OCI-LY7 (cell line): ENCODE results near the gene ZNF581. TPM values are rescaled to one million over a fixed set of nuclear protein-coding genes. Genes with fewer than 3 reads are reported as not detected.

Experiments
- BruUV-seq: library from RNA; stranded (reverse); fragments of 400-500 nt; replicated peaks from 2 replicates; lab custom pipeline; 2021; lab: Mats Ljungman, UMichigan
- CTCF ChIA-PET: fragments of 300-600 bp; sonication (Branson Sonifier 250); formaldehyde crosslinking; loops from one replicate; lab custom pipeline; 2022; ENCODE audit warnings: antibody characterized with exemption; ENCODE audit not compliant: unreplicated experiment; lab: Charles Lee
- POLR2A ChIA-PET: fragments of 300-600 bp; sonication (Branson Sonifier 250); formaldehyde crosslinking; loops from one replicate; lab custom pipeline; 2022; ENCODE audit warnings: antibody characterized with exemption; lab: Charles Lee
- DNase-seq: peaks from one replicate; pipeline ENCODE4 v3.0.0-alpha.2; 2015; ENCODE audit warnings: low spot score
- H2AFZ ChIP-seq: fragments of 200-600 bp; sonication (generic), shearing (Covaris generic); 2 replicates; pipeline ENCODE4 v1.6.1; 2014; ENCODE audit warnings: mild to moderate bottlenecking, antibody characterized with exemption, low read length, moderate library complexity
- H3K27ac ChIP-seq: fragments of 200-600 bp; sonication (generic); 2 replicates; pipeline ENCODE4 v1.5.1; 2014; ENCODE audit warnings: mixed run types, low read depth, mild to moderate bottlenecking, moderate library complexity, low read length, inconsistent platforms; ENCODE audit not compliant: poor library complexity, severe bottlenecking
- H3K36me3 ChIP-seq: fragments of 200-600 bp; sonication (generic); 2 replicates; pipeline ENCODE4 v1.6.1; 2014; ENCODE audit warnings: mild to moderate bottlenecking, antibody characterized with exemption, low read length, moderate library complexity, mixed read lengths; ENCODE audit not compliant: insufficient read depth
- H3K4me1 ChIP-seq: fragments of 200-600 bp; sonication (generic); 2 replicates; pipeline ENCODE4 v1.5.1; 2014; ENCODE audit warnings: mild to moderate bottlenecking, low read length; ENCODE audit not compliant: insufficient read depth, poor library complexity, severe bottlenecking
- H3K4me2 ChIP-seq: fragments of 200-600 bp; sonication (generic); 2 replicates; pipeline ENCODE4 v1.6.1; 2014; ENCODE audit warnings: mild to moderate bottlenecking, low read length
- H3K4me3 ChIP-seq: fragments of 200-600 bp; sonication (generic); 2 replicates; pipeline ENCODE4 v1.5.1; 2014; ENCODE audit warnings: mild to moderate bottlenecking, low read depth, low read length; ENCODE audit not compliant: poor library complexity, severe bottlenecking
- H3K79me2 ChIP-seq: fragments of 200-600 bp; sonication (generic); 2 replicates; pipeline ENCODE4 v1.6.1; 2016; ENCODE audit warnings: low read depth, mild to moderate bottlenecking, low read length, moderate library complexity, mixed read lengths; ENCODE audit not compliant: insufficient read depth
- H3K9me2 ChIP-seq: fragments of 200-600 bp; sonication (generic); 2 replicates; pipeline ENCODE4 v1.6.1; 2016; ENCODE audit warnings: mild to moderate bottlenecking, low read length, mixed read lengths; ENCODE audit not compliant: insufficient read depth
- H3K9me3 ChIP-seq: fragments of 200-600 bp; sonication (generic); 2 replicates; pipeline ENCODE4 v1.6.1; 2014; ENCODE audit warnings: mild to moderate bottlenecking, mixed run types, low read length, mixed read lengths
- H4K20me1 ChIP-seq: fragments of 200-600 bp; sonication (generic); 2 replicates; pipeline ENCODE4 v1.6.1; 2014; ENCODE audit warnings: mild to moderate bottlenecking, antibody characterized with exemption, low read length, moderate library complexity, mixed read lengths; ENCODE audit not compliant: insufficient read depth
- EZH2phosphoT487 ChIP-seq: fragments of 200-600 bp; sonication (generic); IDR thresholded peaks from 2 replicates; pipeline ENCODE4 v1.6.1; 2018; ENCODE audit warnings: low read depth, borderline replicate concordance, mild to moderate bottlenecking, mixed run types, antibody characterized with exemption, low read length, moderate library complexity, mixed read lengths
- intact Hi-C: fragments of 100-400 bp; cut with micrococcal nuclease; formaldehyde crosslinking; loops from one replicate; pipeline ENCODE4 v1.10.0; 2022; ENCODE audit not compliant: unreplicated experiment
- total RNA-seq, 2 experiments: library from RNA; depleted of rRNA in 1 of 2; stranded (reverse); fragments of >200 nt in 1 of 2; shearing (Covaris generic) in 1 of 2; gene quantifications; 2 replicates each; pipeline ENCODE4 v1.2.3, GENCODE V29; 2014 to 2022
- TF ChIP-seq, protein P1 (sequence below): fragments of 200-600 bp; sonication (generic); conservative IDR thresholded peaks from 2 replicates; pipeline ENCODE4 v1.5.1; 2014; ENCODE audit warnings: mild to moderate bottlenecking, antibody characterized with exemption, low read length, moderate library complexity, mixed read lengths

ZNF581 gene
- total RNA-seq, 2 experiments from 2014 or later = 39.7 to 44.5 TPM

DNA sequence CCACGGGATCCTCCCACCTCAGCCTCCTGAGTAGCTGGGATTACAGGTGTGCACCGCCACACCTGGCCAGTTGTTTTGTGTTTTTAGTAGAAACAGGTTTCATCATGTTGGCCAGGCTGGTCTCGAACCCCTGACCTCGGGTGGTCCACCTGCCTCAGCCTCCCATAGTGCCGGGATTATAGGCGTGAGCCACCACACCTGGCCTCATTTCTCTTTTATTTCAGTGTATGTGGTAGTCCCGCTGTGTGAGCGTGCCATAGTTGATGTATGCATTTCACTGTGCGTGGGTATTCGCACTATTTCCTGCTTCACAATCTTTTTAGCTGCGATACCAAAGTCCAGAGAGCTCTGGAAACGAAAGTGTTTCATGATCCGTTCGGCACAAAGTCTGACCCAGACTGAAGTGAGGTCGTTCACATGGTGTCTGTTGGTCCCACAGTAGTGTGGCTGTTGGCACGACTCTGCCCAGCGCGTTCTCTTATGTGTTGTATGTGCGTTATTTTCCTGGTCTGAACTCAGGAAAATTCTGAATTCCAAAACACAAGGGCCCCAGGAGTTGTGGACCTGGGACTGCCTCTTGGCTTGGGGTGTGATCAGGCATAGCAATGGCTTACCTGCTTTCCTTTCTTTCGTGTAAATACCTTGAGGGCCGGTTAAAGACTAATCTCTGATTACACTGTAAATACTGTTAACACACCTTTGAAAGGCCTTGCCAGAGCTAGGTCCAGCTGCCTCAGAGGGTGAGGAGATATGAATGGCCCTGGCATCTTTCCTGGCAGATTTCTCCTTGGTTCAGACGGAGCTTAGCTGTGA is 40.2 kb downstream of the ZNF581 start:
- intact Hi-C loops = no loop called here
- H3K4me1 ChIP-seq = peaks cover 22% of the 10 kb centered on the region
- no peaks in the 10 kb centered on the region for H3K9me2 ChIP-seq
- H3K36me3 ChIP-seq = peaks cover 96% of the 10 kb centered on the region
- H3K4me2 ChIP-seq = no peak overlapping the region
- no peak overlapping the region for H3K27ac ChIP-seq
- TF ChIP-seq EZH2phosphoT487 = no peak
- TF ChIP-seq, protein P1, sequence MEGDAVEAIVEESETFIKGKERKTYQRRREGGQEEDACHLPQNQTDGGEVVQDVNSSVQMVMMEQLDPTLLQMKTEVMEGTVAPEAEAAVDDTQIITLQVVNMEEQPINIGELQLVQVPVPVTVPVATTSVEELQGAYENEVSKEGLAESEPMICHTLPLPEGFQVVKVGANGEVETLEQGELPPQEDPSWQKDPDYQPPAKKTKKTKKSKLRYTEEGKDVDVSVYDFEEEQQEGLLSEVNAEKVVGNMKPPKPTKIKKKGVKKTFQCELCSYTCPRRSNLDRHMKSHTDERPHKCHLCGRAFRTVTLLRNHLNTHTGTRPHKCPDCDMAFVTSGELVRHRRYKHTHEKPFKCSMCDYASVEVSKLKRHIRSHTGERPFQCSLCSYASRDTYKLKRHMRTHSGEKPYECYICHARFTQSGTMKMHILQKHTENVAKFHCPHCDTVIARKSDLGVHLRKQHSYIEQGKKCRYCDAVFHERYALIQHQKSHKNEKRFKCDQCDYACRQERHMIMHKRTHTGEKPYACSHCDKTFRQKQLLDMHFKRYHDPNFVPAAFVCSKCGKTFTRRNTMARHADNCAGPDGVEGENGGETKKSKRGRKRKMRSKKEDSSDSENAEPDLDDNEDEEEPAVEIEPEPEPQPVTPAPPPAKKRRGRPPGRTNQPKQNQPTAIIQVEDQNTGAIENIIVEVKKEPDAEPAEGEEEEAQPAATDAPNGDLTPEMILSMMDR = no peak
- BruUV-seq = no TSS peak
- DNase-seq = no peak
- H3K4me3 ChIP-seq = no peak overlapping the region
- H2AFZ ChIP-seq = no peak overlapping the region
- no peaks in the 10 kb centered on the region for H4K20me1 ChIP-seq
- ChIA-PET POLR2A (no interaction called here), CTCF (interaction anchor here (0.6 kb wide), 1 partner anchor 455 kb away, joined by 3 read pairs; the partner anchor contains the start of gene TMEM86B)
- H3K79me2 ChIP-seq = peaks cover 64% of the 10 kb centered on the region
- H3K9me3 ChIP-seq = no peaks in the 10 kb centered on the region

DNA sequence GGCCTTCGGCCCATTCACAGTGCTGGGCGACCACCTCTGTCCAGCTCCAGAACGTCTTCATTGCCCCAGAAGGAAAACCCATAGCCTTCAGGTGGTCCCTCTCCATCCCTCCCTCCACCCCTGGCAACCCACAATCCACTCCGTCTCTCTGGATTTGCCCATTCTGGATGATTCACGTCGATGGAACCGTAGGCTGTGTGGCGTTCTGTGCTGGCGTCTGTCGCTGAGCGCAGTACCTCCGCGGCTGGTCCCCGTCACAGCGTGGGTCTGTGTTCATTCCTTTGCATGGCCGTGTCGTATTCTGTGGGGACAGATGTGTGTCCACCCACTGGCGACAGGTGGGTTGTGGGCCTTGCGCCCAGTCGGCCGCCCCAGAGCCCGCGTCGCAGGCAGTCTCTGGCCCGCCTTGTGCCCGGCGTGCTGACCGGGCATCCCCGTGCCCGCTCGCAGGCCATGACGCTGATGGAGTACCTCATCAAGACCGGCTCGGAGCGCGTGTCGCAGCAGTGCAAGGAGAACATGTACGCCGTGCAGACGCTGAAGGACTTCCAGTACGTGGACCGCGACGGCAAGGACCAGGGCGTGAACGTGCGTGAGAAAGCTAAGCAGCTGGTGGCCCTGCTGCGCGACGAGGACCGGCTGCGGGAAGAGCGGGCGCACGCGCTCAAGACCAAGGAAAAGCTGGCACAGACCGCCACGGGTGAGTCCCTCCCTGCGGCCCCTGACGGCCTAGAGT is 41.7 kb downstream of the ZNF581 start:
- no peak overlapping the region for H3K4me2 ChIP-seq

More for the DNA sequence above, 41.7 kb downstream of the ZNF581 start:
- peaks cover 49% of the 10 kb centered on the region for H3K79me2 ChIP-seq
- H3K9me2 ChIP-seq = no peaks in the 10 kb centered on the region
- H3K36me3 ChIP-seq = peaks cover 96% of the 10 kb centered on the region
- no peaks in the 10 kb centered on the region for H4K20me1 ChIP-seq
- ChIA-PET POLR2A (no interaction called here), CTCF (no interaction called here)
- intact Hi-C loops = no loop called here
- no peak overlapping the region for H3K4me3 ChIP-seq
- no peak overlapping the region for H3K27ac ChIP-seq
- no peak for DNase-seq
- TF ChIP-seq, protein P1 = no peak
- no peak for TF ChIP-seq EZH2phosphoT487
- no peak overlapping the region for H2AFZ ChIP-seq
- H3K9me3 ChIP-seq = no peaks in the 10 kb centered on the region
- BruUV-seq = no TSS peak
- H3K4me1 ChIP-seq = peaks cover 7% of the 10 kb centered on the region
